HL-60 (cell line): ENCODE data around the gene SASH3.

Source experiments
- DNase-seq, 2 experiments: peaks; one replicate each; pipeline ENCODE4 v3.0.0-alpha.2; 2010 to 2020; ENCODE audit warnings: low read depth in 1 of 2, low spot score in 1 of 2
- H3K27ac ChIP-seq: fragments of 250-450 bp; sonication (Bioruptor Pico); replicated peaks from 2 replicates; pipeline ENCODE4 v1.5.1; 2020; ENCODE audit warnings: mild to moderate bottlenecking, moderate library complexity
- H3K27me3 ChIP-seq: fragments of 250-450 bp; sonication (Bioruptor Pico); 2 replicates; pipeline ENCODE4 v1.5.1; 2021; ENCODE audit warnings: mild to moderate bottlenecking, moderate library complexity; ENCODE audit not compliant: insufficient read depth, poor library complexity, severe bottlenecking
- H3K4me3 ChIP-seq: replicated peaks from 2 replicates; pipeline ENCODE4 v1.5.1; 2011; ENCODE audit warnings: mild to moderate bottlenecking, control low read depth, low read length; ENCODE audit not compliant: insufficient read depth
- CTCF ChIP-seq: IDR thresholded peaks from one replicate; pipeline ENCODE4 v1.5.1; 2011; ENCODE audit warnings: low read length, control low read depth, inconsistent platforms; ENCODE audit not compliant: insufficient read depth
- GABPA ChIP-seq: IDR thresholded peaks from 2 replicates; pipeline ENCODE4 v1.6.1; 2012; ENCODE audit warnings: low read depth
- POLR2AphosphoS5 ChIP-seq: IDR thresholded peaks from 2 replicates; pipeline ENCODE4 v1.6.1; 2012; ENCODE audit warnings: low read depth
- REST ChIP-seq: IDR thresholded peaks from 2 replicates; pipeline ENCODE4 v1.6.1; 2012; ENCODE audit warnings: low read depth; ENCODE audit not compliant: insufficient replicate concordance
- SPI1 ChIP-seq: IDR thresholded peaks from 2 replicates; pipeline ENCODE4 v1.6.1; 2012; ENCODE audit warnings: low read depth, mild to moderate bottlenecking, borderline replicate concordance

SASH3 gene

DNA sequence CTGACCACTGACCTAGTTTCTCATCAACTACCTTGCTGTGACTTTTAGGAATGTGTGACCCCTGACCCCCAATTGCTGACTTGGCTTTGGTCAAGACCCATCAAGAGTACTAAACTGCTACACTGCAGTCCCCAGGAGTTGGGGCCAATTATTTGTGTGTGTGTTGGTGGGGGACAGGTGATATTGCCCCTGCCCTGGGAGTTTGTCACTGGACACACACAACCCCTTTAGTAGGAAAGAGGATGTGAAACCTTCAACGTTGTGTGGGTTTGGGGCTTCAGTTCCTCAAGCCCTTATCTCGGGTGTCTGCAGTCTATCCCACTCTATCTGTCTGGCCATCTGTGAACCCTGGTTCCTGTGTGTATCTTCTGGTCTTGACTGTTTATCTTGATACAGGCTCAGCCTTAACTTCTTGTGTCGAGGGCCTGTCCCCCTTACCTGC is 6.5 kb downstream of the SASH3 start:
- Histone ChIP-seq H3K4me3 (no peak overlapping the region), H3K27me3 (no peaks in the 10 kb centered on the region), H3K27ac (peak overlapping the region; percentile 22; the same call in 1 of the 2 replicates)
- DNase-seq: peak in 1 of 2 experiments; percentile 36
- TF ChIP-seq REST (no peak), GABPA (no peak), POLR2AphosphoS5 (peak; percentile 46; the same call in 1 of the 2 replicates), CTCF (no peak), SPI1 (peak; percentile 54; the same call in 1 of the 2 replicates)

- no peak overlapping the region for H3K27ac ChIP-seq
- TF ChIP-seq POLR2AphosphoS5: no peak
- no peak for TF ChIP-seq REST
- no peak for TF ChIP-seq CTCF
- no peak for TF ChIP-seq GABPA
- TF ChIP-seq SPI1: no peak
Observed at GRCh38 chrX:129787336-129788055, 7.7 kb downstream of the SASH3 start.

GRCh38 chrX:129788527-129788926 is 8.8 kb downstream of the SASH3 start:
- no peaks in the 10 kb centered on the region for H3K27me3 ChIP-seq
- no peak overlapping the region for H3K4me3 ChIP-seq
- TF ChIP-seq CTCF (no peak), POLR2AphosphoS5 (no peak), GABPA (no peak), REST (no peak)
- no peak overlapping the region for H3K27ac ChIP-seq
- DNase-seq: no peak

More at GRCh38 chrX:129787336-129788055, 7.7 kb downstream of the SASH3 start:
- Histone ChIP-seq H3K4me3 (no peak overlapping the region), H3K27me3 (no peaks in the 10 kb centered on the region)
- no peak for DNase-seq
